Activated T-cell treated with anti-CD3 and anti-CD28 coated beads, Interleukin-2, amount 50 U/mL, for 1 hour (primary cell): ENCODE data around the gene CYP27A1.

Experiments
- DNase-seq: peaks from one replicate; pipeline ENCODE4 v3.0.0-alpha.2; 2020

CYP27A1 gene

GRCh38 chr2:218812861-218813260 lies 30.9 kb downstream of the CYP27A1 start:
- DNase-seq, result no peak

- no peak for DNase-seq
These were observed 32.0 kb downstream of the CYP27A1 start for GRCh38 chr2:218813771-218814460.

- DNase-seq, result no peak
These were observed 32.7 kb downstream of the CYP27A1 start for GRCh38 chr2:218814540-218815243.

GRCh38 chr2:218815244-218815637 lies 33.3 kb downstream of the CYP27A1 start:
- no peak for DNase-seq

GRCh38 chr2:218815649-218816048 lies 33.7 kb downstream of the CYP27A1 start:
- DNase-seq, result no peak

- DNase-seq, result no peak
These were observed 34.6 kb downstream of the CYP27A1 start for GRCh38 chr2:218816561-218817011.

- DNase-seq, result no peak
These were observed 37.1 kb downstream of the CYP27A1 start for GRCh38 chr2:218819093-218819492.

- DNase-seq, result no peak
These were observed 38.9 kb downstream of the CYP27A1 start for GRCh38 chr2:218820746-218821369.

- DNase-seq, result no peak
These were observed 39.8 kb downstream of the CYP27A1 start for GRCh38 chr2:218821605-218822211.

- no peak for DNase-seq
These were observed 40.7 kb downstream of the CYP27A1 start for GRCh38 chr2:218822622-218823021.

- no peak for DNase-seq
These were observed 41.4 kb downstream of the CYP27A1 start for GRCh38 chr2:218823196-218823855.

GRCh38 chr2:218824004-218824403 lies 42.1 kb downstream of the CYP27A1 start:
- no peak for DNase-seq

GRCh38 chr2:218826791-218827190 lies 44.8 kb downstream of the CYP27A1 start:
- DNase-seq, result no peak

GRCh38 chr2:218827701-218828476 lies 45.9 kb downstream of the CYP27A1 start:
- no peak for DNase-seq

GRCh38 chr2:218828477-218828778 lies 46.5 kb downstream of the CYP27A1 start:
- no peak for DNase-seq

GRCh38 chr2:218829868-218830451 lies 48.0 kb downstream of the CYP27A1 start:
- no peak for DNase-seq

GRCh38 chr2:218830526-218831306 lies 48.8 kb downstream of the CYP27A1 start:
- no peak for DNase-seq

GRCh38 chr2:218831378-218831990 lies 49.5 kb downstream of the CYP27A1 start, which contains the start of gene PRKAG3:
TSS of gene PRKAG3 (minus strand) at chr2:218831803.
- no peak for DNase-seq

GRCh38 chr2:218832081-218832480 lies 50.1 kb downstream of the CYP27A1 start:
- no peak for DNase-seq

GRCh38 chr2:218832520-218832919 lies 50.6 kb downstream of the CYP27A1 start:
- no peak for DNase-seq
